A549 (cell line): Measurements from ENCODE around the gene ZNF557. TPM values are rescaled to one million over a fixed set of nuclear protein-coding genes. Genes with fewer than 3 reads are reported as not detected.
A peak's percentile ranks its signal among the peaks of the same experiment; 100 is the strongest.

ENCODE experiments used
- ATAC-seq, 2 experiments: fragments of 200-7000 bp in 1 of 2; fragments of >200 bp in 1 of 2; cut with Nextera tagmentation in 1 of 2; cut with Tn5 transposase in 1 of 2; 3 replicates each; pipeline versions ENCODE4 v1.8.0 to v1.9.1; 2018 to 2020; ENCODE audit warnings: mild to moderate bottlenecking in 1 of 2, moderate library complexity in 1 of 2
- CTCF ChIA-PET: fragments of 300-600 bp; sonication (Branson Sonifier 250); formaldehyde crosslinking; extraction: SDS; loops from one replicate; lab custom pipeline; 2021; ENCODE audit warnings: antibody characterized with exemption, inconsistent platforms; lab: Yijun Ruan, JAX
- POLR2A ChIA-PET: fragments of 350-600 bp; formaldehyde crosslinking; extraction: SDS; loops from one replicate; lab custom pipeline; 2021; ENCODE audit warnings: antibody characterized with exemption, inconsistent platforms; lab: Yijun Ruan, JAX
- DNase-seq, 2 experiments: peaks; one replicate each; pipeline versions ENCODE4 v3.0.0 to v3.0.0-alpha.2; 2011 to 2016; ENCODE audit warnings: low read depth in 1 of 2, low spot score in 1 of 2
- FAIRE-seq: peaks from 2 replicates; lab custom pipeline; 2011; peaks lifted over from hg19 to GRCh38; lab: Jason Lieb, UNC
- H3K27ac ChIP-seq, 2 experiments: fragments of >200 bp; sonication (Bioruptor Twin); formaldehyde crosslinking; 3 replicates each; pipeline ENCODE4 v1.5.1; 2016 to 2017
- H3K4me1 ChIP-seq: fragments of >200 bp; sonication (Bioruptor Twin); formaldehyde crosslinking; 3 replicates; pipeline ENCODE4 v1.6.1; 2016
- H3K4me2 ChIP-seq: fragments of >200 bp; sonication (Bioruptor Twin); formaldehyde crosslinking; 3 replicates; pipeline ENCODE4 v1.6.1; 2016
- H3K4me3 ChIP-seq: fragments of >200 bp; sonication (Bioruptor Twin); formaldehyde crosslinking; 3 replicates; pipeline ENCODE4 v1.5.1; 2016
- H3K9me3 ChIP-seq: fragments of >200 bp; sonication (Bioruptor Twin); formaldehyde crosslinking; 3 replicates; pipeline ENCODE4 v1.6.1; 2016
- ATOH8 ChIP-seq: fragments of 250-450 bp; sonication (Bioruptor Pico); IDR thresholded peaks from 2 replicates; pipeline ENCODE4 v1.5.0; 2020; ENCODE audit warnings: low read depth, mild to moderate bottlenecking, moderate library complexity
- BCL3 ChIP-seq: fragments of >200 bp; sonication (Bioruptor Twin); formaldehyde crosslinking; IDR thresholded peaks from 3 replicates; pipeline ENCODE4 v1.6.1; 2016
- BHLHE40 ChIP-seq: IDR thresholded peaks from 2 replicates; pipeline ENCODE4 v1.6.1; 2012; ENCODE audit warnings: low read depth, low read length, inconsistent platforms
- CBX2 ChIP-seq: fragments of 200-600 bp; sonication (generic); IDR thresholded peaks from 2 replicates; pipeline ENCODE4 v1.6.1; 2016; ENCODE audit warnings: low read depth, mild to moderate bottlenecking, borderline replicate concordance
- CHD2 ChIP-seq: fragments of 150-350 bp; IDR thresholded peaks from 2 replicates; pipeline ENCODE4 v1.6.1; 2014; ENCODE audit warnings: low read length; ENCODE audit not compliant: partially characterized antibody
- EHMT2 ChIP-seq: fragments of 200-600 bp; sonication (generic); IDR thresholded peaks from 2 replicates; pipeline ENCODE4 v1.6.1; 2016; ENCODE audit warnings: antibody characterized with exemption, low read depth, mild to moderate bottlenecking, moderate library complexity
- FOSB ChIP-seq: fragments of 250-450 bp; sonication (Bioruptor Pico); IDR thresholded peaks from 2 replicates; pipeline ENCODE4 v1.5.0; 2020; ENCODE audit warnings: mild to moderate bottlenecking, moderate library complexity
- FOSL2 ChIP-seq, 2 experiments: fragments of 450-650 bp in 1 of 2; fragments of >200 bp in 1 of 2; sonication (Bioruptor Twin) in 1 of 2; formaldehyde crosslinking; IDR thresholded peaks; 2 replicates each; pipeline versions ENCODE4 v1.5.0 to v1.6.1; 2016 to 2020; ENCODE audit warnings: mild to moderate bottlenecking in 1 of 2, moderate library complexity in 1 of 2
- FOXS1 ChIP-seq: fragments of 250-450 bp; sonication (Bioruptor Pico); IDR thresholded peaks from 2 replicates; pipeline ENCODE4 v1.5.0; 2020; ENCODE audit warnings: mild to moderate bottlenecking, moderate library complexity
- GATA3 ChIP-seq: IDR thresholded peaks from 2 replicates; pipeline ENCODE4 v1.6.1; 2012; ENCODE audit warnings: borderline replicate concordance
- HES2 ChIP-seq: fragments of >200 bp; sonication (Bioruptor Twin); formaldehyde crosslinking; IDR thresholded peaks from 2 replicates; pipeline ENCODE4 v1.6.1; 2016
- NPAS2 ChIP-seq: fragments of 250-450 bp; sonication (Bioruptor Pico); IDR thresholded peaks from 2 replicates; pipeline ENCODE4 v1.8.0; 2022; ENCODE audit warnings: mild to moderate bottlenecking, moderate library complexity, borderline replicate concordance
- PBX3 ChIP-seq: IDR thresholded peaks from 2 replicates; pipeline ENCODE4 v1.6.1; 2012
- POLR2A ChIP-seq: IDR thresholded peaks from 2 replicates; pipeline ENCODE4 v1.6.1; 2012; ENCODE audit warnings: mild to moderate bottlenecking, low read length
- POLR2AphosphoS2 ChIP-seq: conservative IDR thresholded peaks from 2 replicates; pipeline ENCODE4 v1.6.1; 2012; ENCODE audit warnings: low read length, improper control_type of control experiment, inconsistent platforms
- REST ChIP-seq: fragments of 200-600 bp; sonication (generic); IDR thresholded peaks from 2 replicates; pipeline ENCODE4 v1.6.1; 2016; ENCODE audit warnings: antibody characterized with exemption, mild to moderate bottlenecking, moderate library complexity
- TFCP2L1 ChIP-seq: fragments of 250-450 bp; sonication (Bioruptor Pico); IDR thresholded peaks from 2 replicates; pipeline ENCODE4 v1.5.0; 2021; ENCODE audit warnings: mild to moderate bottlenecking
- USF2 ChIP-seq: fragments of 450-650 bp; IDR thresholded peaks from 2 replicates; pipeline ENCODE4 v1.6.1; 2014; ENCODE audit warnings: antibody characterized with exemption
- ZNF302 ChIP-seq: fragments of 250-450 bp; sonication (Bioruptor Pico); IDR thresholded peaks from 2 replicates; pipeline ENCODE4 v1.9.0; 2021; ENCODE audit warnings: inconsistent platforms, mild to moderate bottlenecking, moderate library complexity
- WGBS: methylation state at CpG from one replicate; pipeline ENCODE4 v1.1.6; 2017; ENCODE audit errors: missing lambda C conversion rate; 5-methylcytosine and 5-hydroxymethylcytosine counted together
- polyA plus RNA-seq, 4 experiments: library from polyadenylated mRNA; depleted of rRNA in 3 of 4; stranded (reverse); fragments of >200 nt; fragmentation: RNase III in 1 of 4; extraction: RNeasy Plus Mini Kit Qiagen cat#74134 plus additional on column Dnase treatment in 1 of 4; gene quantifications; 2 replicates in 3 of 4; 3 replicates in 1 of 4; pipeline ENCODE4 v1.2.3, GENCODE V29; 2011 to 2017

Gene ZNF557
- polyA plus RNA-seq, 2 of the 4 experiments (the other 2 are of a cell fraction), result 2.3 to 4.2 TPM

- WGBS, result 98% methylated on average over 18 of the region's 29 CpGs
- no peak overlapping the region for H3K27ac ChIP-seq
- ChIA-PET POLR2A (no interaction called here), CTCF (interaction anchor here (1.2 kb wide), 2 partner anchors 27 to 306 kb away, joined by 3 to 4 read pairs; no protein-coding TSS in a partner anchor)
- H3K9me3 ChIP-seq, result peaks cover 70% of the 10 kb centered on the region
- no peak for DNase-seq
- no peak for TF ChIP-seq TFCP2L1 (CRISPR knock-in tag)
- no peaks in the 10 kb centered on the region for H3K4me1 ChIP-seq
- FAIRE-seq, result no peak
- no peak overlapping the region for H3K4me3 ChIP-seq
- no peak overlapping the region for H3K4me2 ChIP-seq
- ATAC-seq, result no peak
These were observed 5.3 kb downstream of the ZNF557 start for GRCh38 chr19:7074705-7075282.

- Histone ChIP-seq H3K4me2 (no peak overlapping the region), H3K27ac (no peak overlapping the region), H3K4me1 (no peaks in the 10 kb centered on the region), H3K4me3 (no peak overlapping the region), H3K9me3 (peaks cover 78% of the 10 kb centered on the region)
- TF ChIP-seq GATA3, result no peak
- TF ChIP-seq CBX2, result no peak
- TF ChIP-seq BHLHE40, result no peak
- no peak for TF ChIP-seq FOXS1 (CRISPR knock-in tag)
- TF ChIP-seq USF2, result no peak
- TF ChIP-seq POLR2AphosphoS2, result no peak
- TF ChIP-seq HES2, result no peak
- no peak for TF ChIP-seq ZNF302 (CRISPR knock-in tag)
- no peak for TF ChIP-seq POLR2A
- TF ChIP-seq EHMT2, result no peak
- TF ChIP-seq CHD2, result no peak
- TF ChIP-seq FOSB (CRISPR knock-in tag), result no peak
- TF ChIP-seq NPAS2 (CRISPR knock-in tag), result no peak
- ATAC-seq (no peak), FAIRE-seq (no peak), DNase-seq (no peak)
- POLR2A ChIA-PET, result no interaction called here
- CTCF ChIA-PET, result no interaction called here
- WGBS, result 96% methylated on average over 5 of the region's 6 CpGs
These were observed 6.6 kb downstream of the ZNF557 start for GRCh38 chr19:7076151-7076550.

- CTCF ChIA-PET, result no interaction called here
- H3K4me3 ChIP-seq, result no peak overlapping the region
- POLR2A ChIA-PET, result no interaction called here
- no peaks in the 10 kb centered on the region for H3K4me1 ChIP-seq
- no peak for FAIRE-seq
- no peak for ATAC-seq
- no peak overlapping the region for H3K27ac ChIP-seq
- H3K9me3 ChIP-seq, result peaks cover 83% of the 10 kb centered on the region
- H3K4me2 ChIP-seq, result no peak overlapping the region
- 92% methylated on average over 2 of the region's 2 CpGs for WGBS
- peak in 1 of 2 experiments; percentile 33 for DNase-seq
- TF ChIP-seq PBX3 (no peak), FOSL2 (IDR thresholded peaks at IDR 0.05) (no peak), FOSL2 (CRISPR knock-in tag; IDR thresholded peaks at IDR 0.05) (0 out of 2 replicates have a peak, but pooled peaks have one; percentile 22)
- TF ChIP-seq, all 56 proteins: peak for 1
These were observed 8.5 kb downstream of the ZNF557 start for GRCh38 chr19:7078008-7078407.

- CTCF ChIA-PET, result no interaction called here
- Histone ChIP-seq H3K9me3 (peaks cover 94% of the 10 kb centered on the region), H3K4me1 (no peaks in the 10 kb centered on the region), H3K4me3 (no peak overlapping the region), H3K27ac (no peak overlapping the region), H3K4me2 (no peak overlapping the region)
- peak in 1 of 2 experiments; percentile 64 for DNase-seq
- ATAC-seq, result no peak
- FAIRE-seq, result no peak
- POLR2A ChIA-PET, result no interaction called here
- 90% methylated on average over 15 of the region's 15 CpGs for WGBS
- TF ChIP-seq BCL3 (no peak), ZNF302 (CRISPR knock-in tag) (no peak), ATOH8 (CRISPR knock-in tag) (no peak), EHMT2 (no peak), NPAS2 (CRISPR knock-in tag) (no peak), GATA3 (peak; percentile 18; the same call in 1 of the 2 replicates), REST (peak; percentile 24; the same call in 1 of the 2 replicates)
These were observed 13.8 kb downstream of the ZNF557 start for GRCh38 chr19:7083076-7083956.
